HEK293 (cell line): ENCODE data around the gene TAF1.

Source experiments
- CTCF ChIP-seq: fragments of 450-650 bp; formaldehyde crosslinking; IDR thresholded peaks from 2 replicates; pipeline ENCODE4 v1.5.1; 2016; ENCODE audit warnings: missing biosample characterization, missing genetic modification characterization
- ELK4 ChIP-seq: IDR thresholded peaks from 2 replicates; pipeline ENCODE4 v1.6.1; 2011; ENCODE audit warnings: mild to moderate bottlenecking, low read depth, low read length, borderline replicate concordance
- REST ChIP-seq: fragments of 450-650 bp; formaldehyde crosslinking; IDR thresholded peaks from 2 replicates; pipeline ENCODE4 v1.5.1; 2016; ENCODE audit warnings: missing biosample characterization, missing genetic modification characterization
- TCF7L2 ChIP-seq: IDR thresholded peaks from 2 replicates; pipeline ENCODE4 v1.6.1; 2011; ENCODE audit warnings: low read depth, mild to moderate bottlenecking, inconsistent platforms, low read length, moderate library complexity, borderline replicate concordance
- ZBTB17 ChIP-seq: fragments of 450-650 bp; formaldehyde crosslinking; IDR thresholded peaks from 2 replicates; pipeline ENCODE4 v1.5.1; 2016; ENCODE audit warnings: missing biosample characterization, missing genetic modification characterization
- ZNF146 ChIP-seq: fragments of 450-650 bp; formaldehyde crosslinking; IDR thresholded peaks from 2 replicates; pipeline ENCODE4 v1.5.1; 2016; ENCODE audit warnings: missing biosample characterization, missing genetic modification characterization
- ZNF266 ChIP-seq: fragments of 450-650 bp; formaldehyde crosslinking; IDR thresholded peaks from 2 replicates; pipeline ENCODE4 v1.5.1; 2016; ENCODE audit warnings: missing biosample characterization, missing genetic modification characterization, low read depth
- ZNF324 ChIP-seq: fragments of 450-650 bp; formaldehyde crosslinking; IDR thresholded peaks from 2 replicates; pipeline ENCODE4 v1.5.1; 2016; ENCODE audit warnings: missing biosample characterization, missing genetic modification characterization

- TF ChIP-seq CTCF (tag by site-specific recombination): no peak
- TF ChIP-seq REST: no peak
- TF ChIP-seq TCF7L2: no peak
- TF ChIP-seq ZNF266 (tag by site-specific recombination): no peak
- no peak for TF ChIP-seq ZNF146 (tag by site-specific recombination)
- TF ChIP-seq ZBTB17 (tag by site-specific recombination): 0 out of 2 replicates have a peak, but pooled peaks have one; percentile 16
- no peak for TF ChIP-seq ZNF324 (tag by site-specific recombination)
- no peak for TF ChIP-seq ELK4
Measured at GRCh38 chrX:71367396-71367795, 1.2 kb downstream of the TAF1 start.
